ENCODE measurements around the gene AP1M1.
"Not testable (repeated sequence)": the region's sequence is repeated elsewhere in the genome, so short reads cannot be mapped to it uniquely, and the experiment has no call there.

AP1M1 gene

GRCh38 chr19:16265205-16265604, 67.5 kb downstream of the AP1M1 start:
- no peak for DNase-seq

GRCh38 chr19:16265890-16266585, 68.3 kb downstream of the AP1M1 start:
- DNase-seq: no peak

- DNase-seq: no peak
Observed at GRCh38 chr19:16266586-16266942, 68.9 kb downstream of the AP1M1 start.

- no peak for DNase-seq
Observed at GRCh38 chr19:16268676-16269319, 71.1 kb downstream of the AP1M1 start.

GRCh38 chr19:16272945-16273344, 75.2 kb downstream of the AP1M1 start:
- no peak for DNase-seq

GRCh38 chr19:16274447-16274846, 76.7 kb downstream of the AP1M1 start:
- no peak for DNase-seq

- DNase-seq: no peak
Observed at GRCh38 chr19:16280306-16280705, 82.6 kb downstream of the AP1M1 start.

- DNase-seq: no peak
Observed at GRCh38 chr19:16281743-16282142, 84.0 kb downstream of the AP1M1 start.

GRCh38 chr19:16283210-16284061, 85.7 kb downstream of the AP1M1 start:
- no peak for DNase-seq

GRCh38 chr19:16284505-16284904, 86.8 kb downstream of the AP1M1 start:
- no peak for DNase-seq

- DNase-seq: not testable (repeated sequence)
Observed at GRCh38 chr19:16285079-16285478, 87.4 kb downstream of the AP1M1 start.

GRCh38 chr19:16285769-16286498, 88.2 kb downstream of the AP1M1 start:
- no peak for DNase-seq

- DNase-seq: no peak
Observed at GRCh38 chr19:16288544-16288943, 90.8 kb downstream of the AP1M1 start.

GRCh38 chr19:16289594-16289993, 91.9 kb downstream of the AP1M1 start:
- no peak for DNase-seq

GRCh38 chr19:16290692-16291091, 93.0 kb downstream of the AP1M1 start:
- DNase-seq: no peak

- DNase-seq: no peak
Observed at GRCh38 chr19:16293118-16294091, 95.7 kb downstream of the AP1M1 start.

GRCh38 chr19:16295057-16295456, 97.3 kb downstream of the AP1M1 start:
- no peak for DNase-seq
